ENCODE measurements around the gene SH2D2A.

The SH2D2A gene

DNA sequence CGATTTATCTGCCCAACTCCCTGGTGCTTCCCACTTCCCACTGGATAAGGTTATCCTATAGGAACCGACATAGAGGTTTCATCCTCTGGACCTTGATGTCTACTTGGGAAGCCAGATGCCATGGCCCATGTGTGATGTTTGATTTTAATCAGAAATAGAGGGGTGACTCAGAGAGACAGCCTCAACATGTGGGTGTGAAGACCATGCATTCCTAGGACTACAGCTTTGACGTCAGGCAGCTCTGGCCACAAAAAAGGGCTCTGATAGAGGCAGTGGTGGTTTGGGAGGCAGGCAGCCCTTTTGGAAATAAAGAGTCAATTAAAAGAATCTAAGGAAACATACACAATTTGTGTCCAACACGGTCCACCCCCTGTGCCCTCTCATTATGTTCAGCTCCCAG lies 5.2 kb upstream of the SH2D2A start:
- H3K9me3 ChIP-seq (ENCODE audit: insufficient read depth, low read depth, low read length) = no peaks in the 10 kb centered on the region
- no peaks in the 10 kb centered on the region for H3K36me3 ChIP-seq (ENCODE audit: insufficient read depth, low read length)
- peaks cover 27% of the 10 kb centered on the region for H3K27me3 ChIP-seq (ENCODE audit: insufficient read depth, low read length)
- 73% methylated on average over 4 of the region's 4 CpGs for WGBS
- no peak overlapping the region for H3K27ac ChIP-seq (ENCODE audit: low read depth, low read length)
- H3K4me3 ChIP-seq (ENCODE audit: low read length) = no peak overlapping the region
- H3K4me1 ChIP-seq (ENCODE audit: insufficient read depth, low read length) = no peaks in the 10 kb centered on the region
- H3K9ac ChIP-seq (ENCODE audit: low read depth, low read length) = no peak overlapping the region

DNA sequence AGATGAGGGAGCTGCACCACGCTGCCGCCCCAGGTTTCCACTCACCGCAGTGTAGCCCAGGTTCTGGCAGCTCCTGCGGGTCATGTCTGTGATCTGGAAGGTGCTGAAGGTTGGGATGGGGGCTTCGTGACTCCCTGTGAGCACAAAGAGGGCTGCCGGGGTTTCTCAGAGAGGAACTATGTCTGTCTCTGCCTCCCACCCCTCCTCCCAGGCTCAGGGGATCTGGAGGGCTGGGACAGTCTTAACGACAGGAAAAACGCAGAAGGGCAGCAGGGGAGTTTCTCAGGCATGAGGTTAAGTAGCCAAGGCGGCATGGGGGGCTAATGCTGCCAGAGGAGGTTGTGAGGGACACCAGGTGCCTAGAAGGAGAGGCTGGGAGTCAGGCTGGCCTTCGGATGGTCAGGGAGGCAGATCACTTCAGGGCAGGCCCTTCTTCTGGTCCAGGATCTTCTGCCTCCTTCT lies 656 bp downstream of the SH2D2A start:
- Histone ChIP-seq H3K27me3 (ENCODE audit: insufficient read depth, low read length) (peaks cover 47% of the 10 kb centered on the region), H3K4me1 (ENCODE audit: insufficient read depth, low read length) (peaks cover 10% of the 10 kb centered on the region; the same call in 1 of the 2 replicates), H3K4me3 (ENCODE audit: low read length) (no peak overlapping the region), H3K9me3 (ENCODE audit: insufficient read depth, low read depth, low read length) (no peaks in the 10 kb centered on the region), H3K36me3 (ENCODE audit: insufficient read depth, low read length) (no peaks in the 10 kb centered on the region), H3K27ac (ENCODE audit: low read depth, low read length) (no peak overlapping the region), H3K9ac (ENCODE audit: low read depth, low read length) (no peak overlapping the region)
- 70% methylated on average over 10 of the region's 10 CpGs for WGBS

GRCh38 chr1:156815307-156815826 lies 1.3 kb downstream of the SH2D2A start:
- peaks cover 46% of the 10 kb centered on the region for H3K27me3 ChIP-seq (ENCODE audit: insufficient read depth, low read length)
- 70% methylated on average over 5 of the region's 5 CpGs for WGBS
- H3K9ac ChIP-seq (ENCODE audit: low read depth, low read length) = no peak overlapping the region
- no peak overlapping the region for H3K27ac ChIP-seq (ENCODE audit: low read depth, low read length)
- H3K36me3 ChIP-seq (ENCODE audit: insufficient read depth, low read length) = no peaks in the 10 kb centered on the region
- H3K4me1 ChIP-seq (ENCODE audit: insufficient read depth, low read length) = peaks cover 10% of the 10 kb centered on the region; the same call in 1 of the 2 replicates
- H3K4me3 ChIP-seq (ENCODE audit: low read length) = no peak overlapping the region
- no peaks in the 10 kb centered on the region for H3K9me3 ChIP-seq (ENCODE audit: insufficient read depth, low read depth, low read length)

GRCh38 chr1:156814571-156815260 lies 1.9 kb downstream of the SH2D2A start:
- Histone ChIP-seq H3K9me3 (ENCODE audit: insufficient read depth, low read depth, low read length) (no peaks in the 10 kb centered on the region), H3K9ac (ENCODE audit: low read depth, low read length) (0 out of 2 replicates have a peak overlapping the region, but pooled peaks have one; percentile 67), H3K27me3 (ENCODE audit: insufficient read depth, low read length) (peaks cover 46% of the 10 kb centered on the region), H3K36me3 (ENCODE audit: insufficient read depth, low read length) (no peaks in the 10 kb centered on the region), H3K27ac (ENCODE audit: low read depth, low read length) (no peak overlapping the region), H3K4me1 (ENCODE audit: insufficient read depth, low read length) (peaks cover 10% of the 10 kb centered on the region; the same call in 1 of the 2 replicates), H3K4me3 (ENCODE audit: low read length) (peak overlapping the region; percentile 57; the same call in 1 of the 2 replicates)
- whole genome bisulfite sequencing = 91% methylated on average over 7 of the region's 7 CpGs

GRCh38 chr1:156813750-156814570 lies 2.7 kb downstream of the SH2D2A start:
- Histone ChIP-seq H3K27ac (ENCODE audit: low read depth, low read length) (no peak overlapping the region), H3K9me3 (ENCODE audit: insufficient read depth, low read depth, low read length) (no peaks in the 10 kb centered on the region), H3K27me3 (ENCODE audit: insufficient read depth, low read length) (peaks cover 46% of the 10 kb centered on the region), H3K4me3 (ENCODE audit: low read length) (peak overlapping the region; percentile 57), H3K36me3 (ENCODE audit: insufficient read depth, low read length) (no peaks in the 10 kb centered on the region), H3K9ac (ENCODE audit: low read depth, low read length) (peak overlapping the region; percentile 67), H3K4me1 (ENCODE audit: insufficient read depth, low read length) (peaks cover 10% of the 10 kb centered on the region; the same call in 1 of the 2 replicates)
- WGBS = 11% methylated on average over 57 of the region's 60 CpGs

DNA sequence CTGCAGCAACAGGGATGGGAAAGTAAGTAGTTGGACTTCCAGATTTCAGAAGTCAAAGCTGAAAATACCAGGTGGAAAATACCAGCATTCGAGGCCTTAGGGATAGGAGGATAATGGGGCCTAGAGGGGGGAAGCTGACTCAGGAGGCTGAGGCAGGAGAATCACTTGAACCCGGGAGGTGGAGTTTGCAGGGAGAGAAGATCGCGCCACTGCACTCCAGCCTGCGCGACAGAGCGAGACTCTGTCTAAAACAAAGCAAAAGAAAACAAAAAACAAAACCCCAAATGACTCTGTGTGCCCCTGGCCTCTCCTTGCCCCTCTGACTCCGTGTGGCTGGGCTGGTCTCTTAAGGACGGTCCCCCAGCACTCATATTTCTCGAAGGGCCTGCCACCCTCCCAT lies 3.4 kb downstream of the SH2D2A start:
- H3K4me1 ChIP-seq (ENCODE audit: insufficient read depth, low read length) = peaks cover 10% of the 10 kb centered on the region; the same call in 1 of the 2 replicates
- no peak overlapping the region for H3K27ac ChIP-seq (ENCODE audit: low read depth, low read length)
- H3K4me3 ChIP-seq (ENCODE audit: low read length) = peak overlapping the region; percentile 57
- H3K27me3 ChIP-seq (ENCODE audit: insufficient read depth, low read length) = peaks cover 46% of the 10 kb centered on the region
- H3K9me3 ChIP-seq (ENCODE audit: insufficient read depth, low read depth, low read length) = no peaks in the 10 kb centered on the region
- H3K36me3 ChIP-seq (ENCODE audit: insufficient read depth, low read length) = no peaks in the 10 kb centered on the region
- WGBS = 47% methylated on average over 10 of the region's 10 CpGs
- peak overlapping the region; percentile 67 for H3K9ac ChIP-seq (ENCODE audit: low read depth, low read length)

- no peak overlapping the region for H3K27ac ChIP-seq (ENCODE audit: low read depth, low read length)
- H3K27me3 ChIP-seq (ENCODE audit: insufficient read depth, low read length) = peaks cover 46% of the 10 kb centered on the region
- peaks cover 10% of the 10 kb centered on the region; the same call in 1 of the 2 replicates for H3K4me1 ChIP-seq (ENCODE audit: insufficient read depth, low read length)
- H3K9me3 ChIP-seq (ENCODE audit: insufficient read depth, low read depth, low read length) = no peaks in the 10 kb centered on the region
- 93% methylated on average over 10 of the region's 10 CpGs for WGBS
- H3K4me3 ChIP-seq (ENCODE audit: low read length) = no peak overlapping the region
- no peak overlapping the region for H3K9ac ChIP-seq (ENCODE audit: low read depth, low read length)
- no peaks in the 10 kb centered on the region for H3K36me3 ChIP-seq (ENCODE audit: insufficient read depth, low read length)
These were observed 4.2 kb downstream of the SH2D2A start for GRCh38 chr1:156812293-156812990.

DNA sequence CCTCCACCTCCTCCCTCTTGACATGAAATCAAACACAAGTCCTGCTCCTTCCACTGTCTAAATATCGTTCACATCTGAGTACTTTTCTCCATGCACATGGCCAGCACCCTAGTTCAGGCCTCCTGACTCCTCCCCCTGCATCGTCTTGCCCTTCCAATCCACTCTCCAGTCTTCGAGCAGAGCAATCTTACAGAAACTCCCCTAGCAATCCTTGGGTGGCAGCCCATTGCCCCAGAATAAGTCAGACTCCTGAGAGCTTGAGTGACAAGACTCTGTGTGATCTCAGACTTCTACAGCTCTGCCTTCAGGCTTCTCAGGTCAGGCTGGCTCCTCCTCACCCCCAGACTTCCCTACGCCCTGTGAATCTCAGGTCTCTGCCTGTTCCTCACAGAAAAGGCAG lies 5.5 kb downstream of the SH2D2A start:
- H3K27me3 ChIP-seq (ENCODE audit: insufficient read depth, low read length) = peaks cover 40% of the 10 kb centered on the region
- no peak overlapping the region for H3K27ac ChIP-seq (ENCODE audit: low read depth, low read length)
- H3K4me1 ChIP-seq (ENCODE audit: insufficient read depth, low read length) = peaks cover 10% of the 10 kb centered on the region; the same call in 1 of the 2 replicates
- whole genome bisulfite sequencing = 74% methylated on average over 4 of the region's 4 CpGs
- no peaks in the 10 kb centered on the region for H3K9me3 ChIP-seq (ENCODE audit: insufficient read depth, low read depth, low read length)
- H3K36me3 ChIP-seq (ENCODE audit: insufficient read depth, low read length) = no peaks in the 10 kb centered on the region; the same call in 1 of the 2 replicates
- H3K4me3 ChIP-seq (ENCODE audit: low read length) = no peak overlapping the region
- H3K9ac ChIP-seq (ENCODE audit: low read depth, low read length) = no peak overlapping the region

DNA sequence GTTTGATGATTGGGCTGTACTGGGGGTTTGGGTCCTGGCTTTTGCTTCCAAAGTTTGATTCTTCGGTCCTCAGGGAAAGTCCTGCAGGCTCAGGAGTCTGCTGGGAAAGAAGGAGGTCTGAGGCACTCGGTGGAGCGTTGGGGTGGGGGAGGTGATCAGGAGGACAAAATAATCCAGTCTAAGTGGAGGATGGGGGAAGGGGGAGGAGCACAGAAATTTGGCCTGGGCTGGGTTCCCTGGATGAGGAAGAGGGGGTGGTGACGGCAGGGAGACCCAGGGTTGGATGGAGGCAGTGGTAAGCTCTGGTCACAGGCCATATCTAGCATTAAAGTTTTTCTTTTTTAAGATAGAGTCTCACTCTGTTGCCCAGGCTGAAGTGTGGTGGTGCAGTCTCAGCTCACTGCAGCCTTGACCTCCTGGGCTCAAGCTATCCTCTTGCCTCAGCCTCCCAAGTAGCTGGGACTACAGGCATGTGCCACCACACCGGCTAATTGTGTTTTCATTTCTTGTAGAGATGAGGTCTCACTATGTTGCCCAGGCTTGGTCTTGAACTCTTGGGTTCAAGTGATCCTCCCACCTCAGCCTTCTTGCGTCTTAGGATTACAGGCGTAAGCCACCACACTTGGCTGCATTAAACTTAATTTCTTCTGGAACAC lies 6.8 kb downstream of the SH2D2A start:
- no peak overlapping the region for H3K9ac ChIP-seq (ENCODE audit: low read depth, low read length)

DNA sequence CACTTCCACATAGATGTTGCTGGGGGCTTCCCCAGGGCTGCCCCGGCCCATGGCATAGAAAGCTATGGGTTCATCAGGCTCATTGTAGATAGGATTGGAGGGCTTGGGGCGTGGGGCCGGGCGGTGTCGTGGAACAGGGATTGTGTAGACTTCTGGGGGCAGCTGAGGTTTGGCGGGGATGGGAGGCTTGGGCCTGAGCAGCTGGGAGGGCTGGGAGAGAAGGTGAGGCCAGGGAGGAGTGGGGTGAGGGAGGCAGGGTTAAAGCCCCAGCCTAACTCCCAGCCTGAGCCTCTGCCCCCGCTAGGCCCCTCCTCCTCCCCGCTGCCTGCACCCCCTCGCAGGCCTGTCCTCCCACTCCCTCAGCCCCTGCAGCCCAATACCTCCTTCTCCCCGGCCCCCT lies 7.4 kb downstream of the SH2D2A start:
- WGBS = 93% methylated on average over 9 of the region's 10 CpGs
- peaks cover 7% of the 10 kb centered on the region; the same call in 1 of the 2 replicates for H3K4me1 ChIP-seq (ENCODE audit: insufficient read depth, low read length)
- H3K27ac ChIP-seq (ENCODE audit: low read depth, low read length) = no peak overlapping the region
- H3K27me3 ChIP-seq (ENCODE audit: insufficient read depth, low read length) = peaks cover 21% of the 10 kb centered on the region
- no peaks in the 10 kb centered on the region; the same call in 1 of the 2 replicates for H3K36me3 ChIP-seq (ENCODE audit: insufficient read depth, low read length)
- H3K4me3 ChIP-seq (ENCODE audit: low read length) = no peak overlapping the region
- no peak overlapping the region for H3K9ac ChIP-seq (ENCODE audit: low read depth, low read length)
- no peaks in the 10 kb centered on the region for H3K9me3 ChIP-seq (ENCODE audit: insufficient read depth, low read depth, low read length)

More for the DNA sequence above, 6.8 kb downstream of the SH2D2A start:
- H3K4me3 ChIP-seq (ENCODE audit: low read length) = no peak overlapping the region
- H3K27ac ChIP-seq (ENCODE audit: low read depth, low read length) = no peak overlapping the region
- no peaks in the 10 kb centered on the region for H3K9me3 ChIP-seq (ENCODE audit: insufficient read depth, low read depth, low read length)
- peaks cover 27% of the 10 kb centered on the region for H3K27me3 ChIP-seq (ENCODE audit: insufficient read depth, low read length)
- 80% methylated on average over 7 of the region's 7 CpGs for WGBS
- peaks cover 10% of the 10 kb centered on the region; the same call in 1 of the 2 replicates for H3K4me1 ChIP-seq (ENCODE audit: insufficient read depth, low read length)
- H3K36me3 ChIP-seq (ENCODE audit: insufficient read depth, low read length) = no peaks in the 10 kb centered on the region; the same call in 1 of the 2 replicates
